HT-29 (cell line): Measurements from ENCODE around the gene RRAS2. TPM values are rescaled to one million over a fixed set of nuclear protein-coding genes. Genes with fewer than 3 reads are reported as not detected.
"Not testable (repeated sequence)": the region's sequence is repeated elsewhere in the genome, so short reads cannot be mapped to it uniquely, and the experiment has no call there.

Experiments used
- DNase-seq: peaks from one replicate; pipeline ENCODE4 v3.0.0-alpha.2; 2015; ENCODE audit warnings: low spot score
- total RNA-seq: library from RNA; depleted of rRNA; stranded (reverse); fragments of >200 nt; shearing (Covaris generic); gene quantifications from 2 replicates; pipeline ENCODE4 v1.2.3, GENCODE V29; 2014

Gene RRAS2
- total RNA-seq, 1 experiment from 2014 or later, result 78.3 TPM

DNA sequence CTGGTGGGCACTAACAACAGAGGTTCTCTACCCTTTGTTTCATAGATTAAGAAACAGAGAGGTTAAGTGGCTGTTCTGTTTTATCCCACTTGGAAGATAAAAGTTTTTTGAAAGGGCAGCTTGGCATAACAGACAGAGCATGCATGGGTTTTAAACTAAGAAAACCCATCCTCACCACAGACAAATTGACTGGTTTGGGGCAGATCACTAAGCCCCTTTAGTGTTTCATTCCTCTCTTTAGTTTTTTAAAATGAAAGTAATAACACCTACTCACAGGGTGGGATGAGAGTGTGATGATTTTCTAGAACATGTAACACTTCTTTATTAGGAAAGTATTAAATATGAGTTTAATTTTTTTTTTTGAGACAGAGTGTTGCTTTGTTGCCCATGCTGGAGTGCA is 12.3 kb upstream of the RRAS2 start:
- no peak for DNase-seq

DNA sequence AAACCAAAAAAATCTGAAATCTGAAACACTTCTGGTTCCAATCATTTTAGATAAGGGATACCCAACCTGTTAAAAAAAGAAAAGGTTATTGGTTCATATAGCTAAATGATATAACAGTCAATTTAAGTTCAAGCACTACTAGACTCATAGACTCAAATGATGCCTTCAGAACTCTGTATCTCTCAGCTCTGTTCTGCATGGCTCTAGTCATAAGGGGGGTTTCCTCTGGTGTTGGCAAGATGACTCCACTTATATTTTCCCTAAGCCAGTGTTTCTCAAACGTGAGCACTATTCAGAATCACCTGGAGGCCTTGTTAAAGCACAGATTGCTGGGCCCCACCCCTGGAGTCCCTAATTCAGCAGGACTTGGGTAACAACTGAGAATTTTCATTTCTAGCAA is 11.5 kb upstream of the RRAS2 start:
- no peak for DNase-seq

DNA sequence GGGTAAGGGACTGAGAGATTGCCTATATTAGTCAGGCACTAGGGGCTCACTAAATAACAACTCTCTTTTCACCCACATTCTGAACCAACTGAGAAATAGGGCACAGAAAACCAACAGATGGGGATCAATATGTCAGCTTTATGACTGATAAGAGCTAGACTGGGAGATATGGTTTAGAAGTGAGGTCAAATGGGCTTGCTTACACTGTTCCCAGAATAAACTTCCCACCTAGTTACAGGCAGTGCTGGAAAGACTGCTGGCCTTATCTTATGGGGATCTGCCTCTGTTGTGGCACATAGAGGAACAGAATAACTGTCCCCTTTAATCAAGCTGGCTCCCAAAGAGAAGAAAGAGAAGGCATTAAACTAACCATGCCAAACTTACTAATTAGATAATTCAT is 10.6 kb upstream of the RRAS2 start:
- no peak for DNase-seq

DNA sequence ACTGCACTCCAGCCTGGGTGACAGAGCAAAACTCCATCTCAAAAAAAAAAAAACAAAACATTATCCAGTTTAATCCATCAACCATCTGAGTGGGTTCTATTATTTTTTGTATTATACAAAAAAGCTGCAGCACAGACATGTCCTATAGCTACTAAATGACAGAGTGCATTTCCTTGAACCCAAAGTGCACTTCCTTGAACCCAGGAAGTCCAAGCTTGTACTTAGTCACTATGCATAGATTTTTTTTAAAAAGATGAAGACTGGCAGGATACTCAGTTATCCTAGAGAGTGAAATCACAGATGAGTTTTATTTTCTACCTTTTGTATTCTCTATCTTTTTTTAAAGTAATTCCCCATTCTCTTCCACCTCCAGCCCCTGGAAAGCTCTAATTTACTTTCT is 8.0 kb upstream of the RRAS2 start:
- DNase-seq, result no peak

DNA sequence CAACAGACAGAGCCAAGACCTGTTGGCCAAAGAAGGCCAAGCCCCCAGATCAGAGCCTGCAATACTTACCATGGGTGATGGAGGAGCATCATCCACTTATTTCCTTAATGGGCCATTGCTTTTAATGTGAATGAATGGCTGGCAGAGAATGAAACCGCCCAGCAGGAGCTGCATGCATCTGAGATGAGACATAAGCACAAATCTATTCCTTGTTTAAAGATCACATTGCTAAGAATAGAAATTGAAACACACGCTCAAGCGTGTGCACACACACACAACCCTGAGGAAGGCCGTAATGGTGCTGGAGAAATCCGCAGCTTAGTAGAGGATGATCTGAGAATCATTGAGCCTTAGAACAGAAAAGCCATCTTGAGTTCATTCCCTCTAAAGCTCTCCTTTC is 5.3 kb upstream of the RRAS2 start:
- DNase-seq, result no peak

DNA sequence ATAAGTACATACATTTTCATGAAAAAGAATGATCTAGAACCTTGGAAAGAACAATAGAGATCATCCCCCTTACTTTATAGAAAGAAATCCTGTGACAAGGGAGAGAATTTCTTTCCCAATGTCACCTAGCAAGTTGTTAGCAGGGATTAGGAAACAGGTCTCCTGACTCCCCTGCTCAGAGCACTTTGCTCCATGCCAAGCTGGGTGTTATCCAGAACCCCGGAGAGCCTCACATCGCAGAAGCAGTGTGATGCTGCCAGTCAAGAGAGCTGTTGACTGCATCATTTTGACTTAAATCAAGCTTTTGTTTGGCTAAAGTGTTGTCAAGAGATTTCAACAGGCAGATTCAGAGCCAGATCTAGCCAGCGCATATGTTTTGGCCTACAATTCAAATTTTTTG is 3.6 kb upstream of the RRAS2 start:
- no peak for DNase-seq

DNA sequence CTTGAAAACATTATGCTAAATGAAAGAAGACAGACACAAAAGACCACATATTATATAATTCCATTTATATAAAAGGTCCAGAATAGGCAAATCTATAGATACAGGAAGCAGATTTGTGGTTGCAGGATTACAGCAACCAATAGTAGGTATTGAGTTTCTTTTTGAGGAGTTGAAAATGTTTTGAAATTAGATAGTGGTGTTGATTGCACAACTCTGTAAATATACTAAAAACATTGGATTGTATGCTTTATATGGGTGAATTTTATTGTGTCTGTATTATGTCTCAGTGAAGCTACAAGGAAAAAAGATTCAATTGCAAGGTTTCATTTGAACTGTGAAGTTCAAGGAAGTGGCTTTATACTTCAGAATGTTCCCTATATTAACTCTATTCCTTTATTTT is 3.0 kb upstream of the RRAS2 start:
- DNase-seq, result no peak

DNA sequence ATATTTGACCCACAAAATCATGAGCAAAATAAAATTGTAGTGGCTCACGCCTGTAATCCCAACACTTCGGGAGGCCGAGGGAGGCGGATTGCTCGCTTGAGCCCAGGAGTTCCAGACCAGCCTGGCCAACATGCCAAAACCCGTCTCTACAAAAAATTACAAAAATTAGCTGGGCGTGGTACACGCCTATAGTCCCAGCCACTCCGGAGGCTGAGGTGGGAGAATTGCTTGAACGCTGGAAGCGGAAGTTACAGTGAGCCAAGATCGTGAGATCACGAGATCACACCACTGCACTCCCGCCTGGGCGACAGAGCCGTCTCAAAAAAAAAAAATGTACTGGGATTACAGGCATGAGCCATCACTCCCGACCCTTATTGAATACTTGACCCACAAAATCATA is 2.0 kb upstream of the RRAS2 start:
- DNase-seq, result no peak

DNA sequence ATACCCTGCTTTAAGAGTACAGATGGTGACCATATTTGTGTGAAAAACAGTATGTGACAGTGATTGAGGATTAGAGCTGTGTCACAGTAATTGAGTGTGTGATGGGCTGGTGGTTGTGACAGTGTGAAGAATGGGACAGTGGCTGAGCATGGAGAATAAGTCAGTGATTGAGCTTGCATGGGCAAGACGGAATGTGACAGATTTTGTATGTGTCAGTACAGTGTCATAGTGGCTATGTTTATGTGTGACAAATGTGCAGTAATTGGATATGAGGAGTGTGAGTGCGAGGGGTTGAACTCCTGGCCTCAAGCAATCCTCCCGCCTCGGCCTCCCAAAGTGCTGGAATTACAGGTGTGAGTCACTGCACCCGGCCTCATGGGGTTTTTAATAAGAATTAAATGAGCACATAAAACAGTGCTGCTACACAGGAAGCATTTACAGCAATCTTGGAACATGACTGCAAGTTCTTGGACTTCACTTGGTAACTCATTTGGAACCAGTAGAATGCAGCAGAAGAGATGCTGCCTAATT is 583 bp upstream of the RRAS2 start:
- peak; percentile 31 for DNase-seq

DNA sequence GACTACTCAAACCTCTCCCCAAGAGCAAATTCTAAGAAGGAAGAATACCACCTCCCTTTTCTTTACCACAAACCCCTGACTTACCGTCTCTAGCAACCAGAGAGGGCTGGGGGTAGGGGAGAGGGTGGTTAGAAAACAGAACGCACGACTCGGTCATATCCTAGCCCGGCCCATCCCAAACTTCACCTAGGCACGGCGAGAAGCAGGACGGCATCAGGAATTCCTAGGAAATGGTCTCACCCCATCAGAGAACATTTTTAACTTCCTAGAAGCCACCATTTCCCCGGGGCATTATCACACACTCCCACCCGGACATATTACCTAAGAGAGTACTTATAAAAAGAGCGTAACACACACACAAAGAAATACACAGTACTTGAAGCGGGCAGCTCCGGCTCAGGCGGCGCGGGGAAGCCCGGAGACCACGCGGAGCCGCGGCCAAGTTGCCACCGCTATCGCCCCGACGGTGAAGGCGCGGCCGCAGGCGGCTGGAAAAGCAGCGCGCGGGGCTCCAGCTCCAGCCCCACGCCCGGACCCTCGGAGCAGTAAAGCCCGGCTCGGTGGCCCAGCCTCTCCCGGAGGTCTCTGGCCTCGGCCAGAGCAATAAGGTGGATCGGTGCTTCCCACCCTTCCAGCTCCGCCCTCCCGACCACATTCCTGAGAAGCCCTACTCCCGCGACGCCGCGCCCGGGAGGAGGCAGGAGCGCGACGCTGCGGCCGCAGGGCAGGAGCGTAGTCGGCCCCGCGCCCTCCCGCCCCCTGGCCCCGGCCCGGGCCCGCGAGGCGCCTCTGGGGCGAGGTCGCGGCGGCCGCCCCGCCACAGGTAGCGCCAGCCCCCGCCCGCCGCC is 878 bp downstream of the RRAS2 start:
- peak; percentile 93 for DNase-seq

DNA sequence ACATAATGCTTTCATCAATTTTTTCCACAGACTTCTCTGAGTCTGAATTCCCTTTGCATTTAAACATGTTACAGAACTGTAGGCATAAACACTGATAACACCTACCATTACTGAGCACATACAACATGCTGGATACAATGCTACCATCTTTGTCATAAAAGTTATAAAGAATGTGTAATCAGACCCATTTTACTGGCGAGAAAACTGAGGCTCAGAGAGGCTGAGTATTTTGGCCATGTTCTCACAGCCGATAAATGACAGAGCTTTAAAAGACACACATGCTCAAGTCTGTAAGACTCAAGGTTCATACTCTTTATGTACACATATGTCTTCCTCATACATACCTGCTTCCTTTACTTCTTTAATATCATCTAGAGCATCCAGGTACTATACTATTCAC is 2.6 kb downstream of the RRAS2 start:
- no peak for DNase-seq

DNA sequence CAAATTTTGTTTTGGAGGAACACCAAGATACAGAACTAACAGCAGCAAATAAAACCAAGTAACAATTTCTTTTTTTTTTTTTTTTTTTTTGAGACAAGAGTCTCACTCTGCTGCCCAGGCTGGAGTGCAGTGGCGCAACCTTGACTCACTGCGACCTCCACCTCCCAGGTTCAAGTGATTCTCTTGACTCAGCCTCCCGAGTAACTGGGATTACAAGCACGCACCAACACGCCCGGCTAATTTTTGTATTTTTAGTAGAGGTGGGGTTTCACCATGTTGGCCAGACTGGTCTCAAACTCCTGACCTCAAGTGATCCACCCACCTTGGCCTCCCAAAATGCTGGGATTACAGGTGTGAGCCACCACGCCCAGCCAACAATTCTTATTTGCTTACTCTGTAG is 4.4 kb downstream of the RRAS2 start:
- DNase-seq, result not testable (repeated sequence)

DNA sequence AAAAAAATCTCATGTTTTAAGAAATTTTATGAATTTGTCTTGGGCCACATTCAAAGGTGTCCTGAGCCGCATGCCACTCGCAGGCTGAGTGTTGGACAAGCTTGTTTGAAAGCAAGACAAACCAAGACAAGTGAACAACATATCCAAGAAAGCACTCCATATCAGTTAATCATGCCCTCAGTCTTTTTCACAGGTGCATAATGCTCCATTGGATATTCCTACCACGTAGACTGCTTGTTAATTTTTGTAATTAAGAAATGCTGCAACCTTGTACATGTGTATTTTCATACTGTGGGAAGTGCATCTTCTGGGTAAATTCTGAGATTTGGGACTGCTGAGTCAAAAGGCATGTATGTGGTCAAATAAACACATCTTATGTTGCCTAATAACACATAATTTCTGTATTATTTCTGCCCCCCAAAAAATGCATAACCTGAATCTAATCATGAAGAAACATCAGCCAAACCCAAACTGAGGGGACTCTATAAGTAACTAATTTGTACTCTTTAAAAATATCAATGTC is 8.2 kb downstream of the RRAS2 start:
- no peak for DNase-seq

DNA sequence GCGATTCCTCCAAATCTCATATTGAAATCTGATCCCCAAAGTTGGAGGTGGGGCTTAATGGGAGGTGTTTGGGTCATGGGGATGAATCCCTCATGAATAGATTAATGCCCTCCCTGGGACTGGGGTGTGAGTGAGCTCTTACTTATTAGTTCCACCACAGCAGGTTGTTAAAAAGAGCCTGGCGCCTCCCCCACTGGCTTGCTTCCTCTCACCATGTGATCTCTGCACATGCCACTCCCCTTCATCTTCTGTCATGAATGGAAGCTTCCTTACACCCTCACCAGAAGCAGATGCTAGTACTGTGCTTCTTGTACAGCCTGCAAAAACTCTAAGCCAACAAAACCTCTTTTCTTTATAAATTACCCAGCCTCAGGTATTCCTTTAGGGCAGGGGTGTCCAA is 8.8 kb downstream of the RRAS2 start:
- no peak for DNase-seq

DNA sequence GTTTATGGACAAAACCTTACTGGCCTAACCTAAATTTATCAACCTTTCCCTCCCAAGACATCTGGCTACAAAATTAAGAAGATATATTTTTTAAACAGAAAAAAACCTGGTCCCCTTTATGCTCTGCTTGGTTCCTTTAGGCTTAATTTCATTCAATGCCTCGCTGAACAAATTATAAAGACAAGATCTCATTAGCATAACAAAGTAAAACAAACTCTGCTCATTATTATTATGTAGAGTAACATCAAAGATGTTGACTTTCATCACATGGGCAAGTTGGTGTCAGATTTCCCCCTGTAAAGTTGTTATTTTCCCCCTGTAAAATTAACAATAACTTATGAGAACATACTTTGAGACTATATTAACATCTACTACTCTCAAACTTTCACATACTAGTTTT is 11.0 kb downstream of the RRAS2 start:
- DNase-seq, result no peak

DNA sequence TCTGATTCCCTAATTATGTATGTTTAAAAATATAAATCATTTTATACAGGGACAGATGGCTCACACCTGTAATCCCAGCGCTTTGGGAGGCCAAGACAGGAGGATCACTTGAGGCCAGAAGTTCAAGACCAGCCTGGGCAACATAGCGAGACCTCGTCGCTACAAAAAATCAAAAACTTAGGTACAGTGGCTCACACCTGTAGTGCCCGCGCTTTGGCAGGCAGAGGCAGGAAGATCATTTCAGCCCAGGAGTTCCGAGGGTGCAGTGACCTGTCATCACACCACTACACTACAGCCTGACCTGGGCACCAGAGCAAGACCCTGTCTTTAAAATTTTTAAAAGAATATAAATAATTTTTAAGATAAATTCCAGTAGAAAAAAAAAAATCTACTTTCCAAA is 11.5 kb downstream of the RRAS2 start:
- DNase-seq, result no peak

DNA sequence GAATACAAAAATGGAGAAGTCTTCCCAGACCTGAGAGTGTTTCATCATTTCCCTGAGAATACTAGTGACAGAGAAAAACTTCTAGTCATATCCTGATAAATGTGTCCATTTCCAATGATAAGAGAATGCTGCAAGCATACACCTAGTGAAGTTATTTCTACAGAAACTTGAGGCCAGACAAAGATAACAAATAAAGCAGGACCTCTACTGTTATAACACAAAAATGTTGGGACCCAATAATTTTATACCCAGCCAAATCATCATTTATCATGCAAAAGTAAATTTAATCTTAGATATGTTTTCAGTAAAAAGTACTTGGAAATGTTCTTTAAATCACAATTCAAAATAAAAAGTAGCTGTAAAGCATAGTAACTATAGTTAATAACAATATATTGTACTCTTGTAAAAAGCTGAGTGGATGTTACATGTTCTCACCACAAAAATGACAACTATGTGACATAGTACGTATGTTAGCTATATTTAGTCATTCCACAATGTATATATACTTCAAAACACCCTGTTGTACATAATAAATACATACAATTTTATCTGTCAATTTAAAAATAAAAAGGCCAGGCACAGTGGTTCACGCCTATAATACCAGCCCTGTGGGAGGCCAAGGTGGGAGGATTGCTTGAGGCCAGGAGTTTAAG is 12.6 kb downstream of the RRAS2 start:
- no peak for DNase-seq

DNA sequence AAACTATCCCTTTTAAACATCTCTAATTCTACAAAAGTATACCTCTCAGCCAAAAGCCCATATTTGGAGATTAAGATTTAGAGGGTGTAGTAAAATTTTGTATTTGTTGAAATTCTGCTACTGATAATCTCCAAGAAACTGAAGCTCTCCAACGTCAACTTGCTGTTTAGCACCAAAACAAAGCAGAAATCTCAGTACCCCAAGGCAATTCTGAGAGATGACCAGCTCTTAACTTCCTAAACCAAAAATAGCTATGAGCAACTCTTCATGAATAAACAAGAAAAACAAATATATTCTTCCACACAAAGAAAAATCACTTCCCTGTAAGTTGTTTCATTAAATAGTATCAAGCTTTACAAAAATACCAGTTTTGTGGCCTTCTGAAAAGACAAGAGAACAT is 13.3 kb downstream of the RRAS2 start:
- no peak for DNase-seq

DNA sequence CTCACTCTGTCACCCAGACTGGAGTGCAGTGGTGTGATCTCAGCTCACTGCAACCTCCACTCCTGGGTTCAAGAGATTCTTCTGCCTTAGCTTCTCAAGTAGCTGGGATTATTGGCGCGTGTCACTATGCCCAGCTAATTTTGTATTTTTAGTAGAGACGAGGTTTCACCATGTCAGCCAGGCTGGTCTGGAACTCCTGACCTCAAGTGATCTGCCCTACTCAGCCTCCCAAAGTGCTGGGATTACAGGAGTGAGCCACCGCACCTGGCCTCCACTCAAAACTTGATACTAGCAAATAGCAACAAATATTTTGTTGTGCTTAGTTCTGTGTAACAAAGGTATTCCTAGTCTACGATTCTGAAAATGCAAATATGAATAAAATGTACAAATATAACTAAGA is 14.0 kb downstream of the RRAS2 start:
- not testable (repeated sequence) for DNase-seq

DNA sequence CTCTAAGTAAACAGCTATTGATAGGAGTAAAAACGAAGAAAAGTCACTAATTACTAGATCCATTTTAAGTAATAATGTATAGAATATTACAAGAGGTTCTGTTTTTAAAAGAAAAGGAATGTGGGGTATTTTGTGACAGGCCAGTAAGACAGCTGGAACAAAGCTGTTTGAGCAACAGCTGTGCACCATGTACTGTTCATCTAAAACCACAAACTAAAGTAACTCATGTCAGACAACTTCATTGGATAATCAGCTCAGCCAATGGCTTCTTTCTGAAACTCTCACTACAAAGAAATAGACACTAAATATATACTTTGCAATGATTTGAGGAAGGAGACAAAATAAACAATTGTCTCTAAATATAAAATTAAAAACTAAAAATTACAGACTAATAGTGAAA is 16.1 kb downstream of the RRAS2 start:
- DNase-seq, result no peak

DNA sequence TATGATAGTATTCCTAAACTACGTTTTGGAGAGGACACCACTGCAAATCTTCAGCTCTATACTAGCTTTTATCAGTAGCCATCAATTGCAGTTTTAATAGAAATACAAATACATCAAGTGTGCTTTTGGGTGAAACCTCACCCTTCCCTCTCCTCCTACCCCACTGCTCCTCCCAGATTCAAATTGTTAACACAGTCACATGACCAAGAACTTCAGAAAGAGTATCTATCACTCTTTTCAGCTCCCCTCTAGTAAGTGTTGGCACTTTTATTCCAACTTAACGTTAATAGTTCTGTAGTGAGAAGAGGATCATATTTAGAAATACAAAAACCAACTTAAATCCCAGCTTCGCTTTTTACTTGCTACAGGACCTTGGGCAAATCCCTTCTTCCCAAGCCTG is 17.0 kb downstream of the RRAS2 start:
- no peak for DNase-seq

DNA sequence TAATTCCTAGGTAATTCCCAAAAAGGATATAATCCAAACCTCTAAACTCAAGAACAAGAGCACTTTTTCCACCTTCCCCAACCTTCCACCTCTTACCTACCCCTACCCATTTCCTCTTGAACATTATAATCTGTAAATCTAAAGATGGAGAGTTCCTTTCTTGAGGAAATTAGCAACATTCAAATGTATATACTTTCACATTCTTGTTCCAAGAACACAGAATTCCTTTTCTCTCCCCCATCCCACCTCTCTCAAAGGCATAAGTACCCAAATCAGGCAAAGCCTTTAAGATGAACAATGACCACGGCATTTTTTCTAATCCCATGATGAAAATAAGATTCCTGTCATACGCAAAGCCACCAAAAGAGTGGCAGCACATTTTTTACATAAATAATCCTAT is 18.3 kb downstream of the RRAS2 start:
- no peak for DNase-seq

DNA sequence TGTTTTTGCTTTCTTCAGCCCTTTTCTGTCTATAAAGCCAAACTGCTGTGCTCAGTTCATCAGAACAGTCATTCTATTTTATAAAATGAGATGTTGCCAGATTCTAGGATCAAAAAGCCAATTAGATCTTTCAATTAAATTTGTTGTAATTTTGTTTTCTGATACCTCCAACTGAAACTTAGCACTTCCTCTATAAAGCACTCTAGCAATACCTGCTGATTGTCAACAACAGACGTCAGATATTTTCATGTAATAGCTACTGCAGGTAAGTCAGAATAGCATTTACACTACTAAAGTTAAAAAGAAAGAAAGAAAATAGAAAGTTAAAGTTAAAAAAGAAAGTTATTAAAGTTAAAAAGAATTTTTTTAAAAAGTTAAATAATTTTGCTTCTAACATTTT is 19.6 kb downstream of the RRAS2 start:
- DNase-seq, result no peak
